Activated CD4-positive, alpha-beta T cell treated with anti-CD3 and anti-CD28 coated beads for 1 hour (primary cell): ENCODE results near the gene KLHL13.
"Not testable (repeated sequence)": the region's sequence is repeated elsewhere in the genome, so short reads cannot be mapped to it uniquely, and the experiment has no call there.

Experiments
- DNase-seq: peaks from one replicate; pipeline ENCODE4 v3.0.0-alpha.2; 2020

KLHL13 gene

DNA sequence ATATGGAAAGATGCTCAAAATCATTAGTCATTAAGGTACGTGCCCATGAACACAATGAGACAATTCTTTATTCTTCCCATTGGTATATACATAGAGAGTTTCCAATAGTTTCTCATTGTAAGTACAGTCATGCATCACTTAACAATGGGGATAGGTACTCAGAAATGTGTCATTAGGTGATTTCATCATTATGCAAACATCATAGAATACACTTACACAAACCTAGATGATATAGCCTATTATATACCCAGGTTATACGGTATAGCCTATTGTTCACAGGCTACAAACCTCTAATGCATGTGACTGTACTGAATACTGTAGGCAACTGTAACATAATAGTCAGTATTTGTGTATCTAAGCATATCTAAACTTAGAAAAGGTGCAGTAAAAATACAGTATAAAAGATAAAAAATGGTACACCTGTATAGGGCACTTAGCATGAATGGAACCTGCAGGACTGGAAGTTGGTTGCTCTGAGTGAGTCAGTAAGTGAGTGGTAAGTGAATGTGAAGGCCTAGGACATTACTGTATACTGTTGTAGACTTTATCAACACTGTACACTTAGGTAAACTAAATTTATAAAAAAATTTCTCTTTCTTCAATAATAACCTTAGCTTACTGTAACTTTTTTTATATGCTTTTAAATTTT, 49.6 kb downstream of the KLHL13 start:
- no peak for DNase-seq

- DNase-seq, result no peak
These were observed 53.6 kb downstream of the KLHL13 start for GRCh38 chrX:118062817-118063615.

- DNase-seq, result no peak
These were observed 54.4 kb downstream of the KLHL13 start for GRCh38 chrX:118062048-118062789.

DNA sequence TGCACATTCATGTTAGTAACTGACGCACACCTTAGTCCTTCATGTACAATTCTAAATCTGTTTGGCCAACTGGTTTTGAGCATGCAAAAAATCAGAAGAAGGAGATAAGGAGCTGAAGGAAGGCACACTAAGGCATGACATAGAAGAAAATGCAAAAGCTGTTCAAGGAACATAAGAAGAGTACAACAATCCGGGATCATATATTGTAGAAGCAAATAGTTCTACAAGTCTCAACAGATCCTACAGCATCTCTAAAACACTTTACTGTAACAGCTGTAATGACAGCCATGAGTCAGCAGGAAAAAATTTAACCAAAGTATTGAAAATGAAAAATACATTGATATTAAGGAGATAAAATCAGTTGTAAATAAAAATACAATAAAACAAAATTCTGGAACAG, 57.7 kb downstream of the KLHL13 start:
- no peak for DNase-seq

GRCh38 chrX:118056870-118057269, 59.7 kb downstream of the KLHL13 start:
- no peak for DNase-seq

DNA sequence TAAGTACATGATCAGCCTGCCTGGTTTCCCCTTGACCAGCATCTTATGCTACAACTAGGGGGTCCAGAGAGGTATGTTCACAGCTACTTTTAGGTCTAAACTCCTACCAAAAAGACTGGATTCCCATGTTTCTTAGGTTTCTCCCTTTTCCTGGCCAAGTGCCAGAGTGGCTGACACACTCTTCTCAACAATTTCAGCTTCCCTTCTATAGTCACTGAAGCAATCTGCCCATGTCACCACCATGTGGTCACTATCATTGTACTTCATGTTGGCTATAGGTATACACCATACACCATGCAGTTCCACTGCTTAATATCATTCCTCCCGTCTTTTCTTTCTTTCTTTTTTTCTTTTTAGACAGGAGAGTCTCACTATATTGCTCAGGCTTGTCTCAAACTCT, 66.9 kb downstream of the KLHL13 start:
- no peak for DNase-seq

DNA sequence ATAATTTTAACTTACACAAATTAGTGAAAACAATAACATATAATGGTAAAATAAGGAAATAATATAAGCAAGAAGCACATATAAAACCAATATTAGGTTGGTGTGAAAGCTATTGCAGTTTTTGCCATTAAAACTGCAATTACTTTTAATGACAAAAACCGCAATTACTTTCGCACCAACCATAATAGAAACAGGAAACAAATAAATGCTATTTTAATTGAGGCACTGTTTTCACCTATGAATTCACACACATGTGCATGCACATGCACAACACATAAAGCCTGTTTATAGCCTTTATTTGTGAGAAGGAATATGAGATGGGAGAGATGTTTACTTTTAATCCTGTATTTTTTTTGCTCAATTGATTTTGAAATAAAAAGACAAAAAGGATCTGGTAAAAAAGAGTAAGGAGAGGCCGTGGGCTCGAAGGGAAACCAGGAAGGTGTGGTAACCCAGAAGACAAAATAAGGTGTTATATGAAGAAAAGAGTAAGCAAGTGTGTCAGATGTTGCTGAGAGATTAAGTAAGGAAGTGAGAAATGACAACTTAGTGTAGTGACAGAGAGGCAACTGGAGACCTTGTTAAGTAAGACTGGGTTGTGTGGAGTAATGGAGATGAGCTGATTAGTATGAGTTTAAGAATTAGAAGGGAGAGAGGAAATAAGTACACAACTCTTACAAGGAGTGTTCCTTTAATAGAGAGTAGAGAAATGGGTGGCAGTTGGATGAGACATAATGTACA, 69.0 kb downstream of the KLHL13 start:
- DNase-seq, result no peak

DNA sequence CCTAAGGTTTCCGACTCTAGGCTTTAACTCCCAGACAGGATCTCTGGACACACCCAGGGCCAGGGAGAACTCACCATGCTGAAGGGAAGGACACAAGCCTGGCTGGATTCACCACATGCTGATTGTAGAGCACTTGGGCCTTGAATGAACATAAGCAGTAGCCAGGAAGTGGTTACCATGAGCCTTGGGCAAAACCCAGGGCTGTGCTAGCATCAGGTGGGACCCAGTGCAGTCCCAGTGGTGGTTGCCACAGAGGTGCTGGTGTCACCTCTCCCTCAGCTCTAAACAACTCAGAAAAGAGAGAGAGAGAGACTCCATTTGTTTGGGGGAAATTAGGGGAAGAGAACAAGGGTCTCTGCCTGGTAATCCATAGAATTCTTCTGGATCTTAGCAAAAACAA, 77.0 kb downstream of the KLHL13 start:
- no peak for DNase-seq

GRCh38 chrX:118038614-118039365, 77.8 kb downstream of the KLHL13 start:
- DNase-seq, result no peak

- DNase-seq, result no peak
These were observed 90.0 kb downstream of the KLHL13 start for GRCh38 chrX:118026631-118027030.

DNA sequence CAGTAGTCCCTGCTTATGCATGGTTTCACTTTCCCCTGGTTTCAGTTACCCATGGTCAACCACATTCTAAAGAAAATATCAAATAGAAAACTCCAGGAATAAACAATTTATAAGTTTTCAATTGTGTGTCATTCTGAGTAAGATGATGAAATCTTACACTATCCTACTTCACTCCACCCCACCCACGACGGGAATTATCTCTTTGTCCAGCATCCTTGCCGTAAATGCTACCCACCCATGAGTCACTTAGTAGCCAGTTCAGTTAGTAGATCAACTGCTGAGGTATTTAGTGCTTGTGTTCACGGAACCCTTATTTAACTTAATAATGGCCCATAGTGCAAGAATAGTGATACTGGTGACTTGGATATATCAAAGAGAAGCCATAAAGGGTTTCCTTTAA, 91.4 kb downstream of the KLHL13 start:
- no peak for DNase-seq

DNA sequence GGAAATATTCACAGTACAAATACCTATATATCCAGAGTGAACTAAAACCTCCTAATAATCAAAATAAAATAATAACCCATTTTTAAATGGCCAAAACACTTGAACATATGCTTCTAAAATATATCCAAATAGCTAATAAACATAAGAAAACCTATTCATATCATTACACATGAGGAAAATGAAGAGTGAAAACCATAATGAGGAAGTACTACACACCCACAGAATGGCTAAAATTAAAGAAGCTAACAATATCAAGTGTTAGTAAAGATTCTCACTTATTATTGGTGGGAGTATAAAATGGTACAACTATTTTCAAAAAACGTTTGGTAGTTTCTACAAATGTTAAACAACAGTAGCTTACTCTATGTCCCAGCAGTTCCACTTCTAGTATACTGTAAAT, 92.1 kb downstream of the KLHL13 start:
- no peak for DNase-seq

GRCh38 chrX:118022753-118023152, 93.9 kb downstream of the KLHL13 start:
- DNase-seq, result no peak

DNA sequence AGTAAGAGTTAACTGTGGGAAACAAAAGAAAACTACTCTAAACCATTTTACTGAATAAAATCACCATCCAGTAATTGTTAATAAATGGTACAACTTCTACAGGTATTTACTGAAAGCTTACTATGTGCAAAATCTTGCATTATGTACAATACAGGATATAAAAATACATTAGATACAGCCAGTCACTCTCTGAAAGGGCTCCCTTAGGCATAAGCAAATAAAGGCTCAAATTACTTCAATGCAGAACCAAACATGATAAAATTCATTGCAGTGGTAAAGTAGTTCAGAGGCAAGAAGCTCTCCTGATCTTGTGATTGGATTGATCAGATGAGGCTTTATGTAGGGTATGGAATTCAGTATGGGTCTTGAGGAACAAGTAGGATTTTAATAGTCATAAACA, 100.2 kb downstream of the KLHL13 start:
- no peak for DNase-seq

GRCh38 chrX:118002417-118002816, 114.2 kb downstream of the KLHL13 start:
- not testable (repeated sequence) for DNase-seq

DNA sequence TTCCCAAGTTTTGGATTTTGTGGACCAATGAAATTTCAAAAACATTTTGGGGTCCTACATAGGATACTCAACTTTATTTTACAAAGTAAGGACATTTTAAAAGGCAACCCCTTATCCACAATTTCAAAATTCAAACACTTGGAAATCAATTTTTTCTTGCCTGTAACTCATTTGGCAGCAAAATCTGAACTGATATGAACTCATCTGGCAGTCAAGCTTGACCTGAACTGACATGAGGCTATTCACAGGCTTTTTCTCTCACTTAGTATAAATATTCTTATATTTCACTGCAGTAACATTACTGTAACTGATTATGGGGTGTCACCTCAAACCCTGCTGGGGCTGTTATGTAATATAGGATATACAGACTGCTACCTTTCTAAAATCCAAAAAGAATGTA, 116.1 kb downstream of the KLHL13 start:
- DNase-seq, result no peak

GRCh38 chrX:117998171-117998570, 118.4 kb downstream of the KLHL13 start:
- no peak for DNase-seq

DNA sequence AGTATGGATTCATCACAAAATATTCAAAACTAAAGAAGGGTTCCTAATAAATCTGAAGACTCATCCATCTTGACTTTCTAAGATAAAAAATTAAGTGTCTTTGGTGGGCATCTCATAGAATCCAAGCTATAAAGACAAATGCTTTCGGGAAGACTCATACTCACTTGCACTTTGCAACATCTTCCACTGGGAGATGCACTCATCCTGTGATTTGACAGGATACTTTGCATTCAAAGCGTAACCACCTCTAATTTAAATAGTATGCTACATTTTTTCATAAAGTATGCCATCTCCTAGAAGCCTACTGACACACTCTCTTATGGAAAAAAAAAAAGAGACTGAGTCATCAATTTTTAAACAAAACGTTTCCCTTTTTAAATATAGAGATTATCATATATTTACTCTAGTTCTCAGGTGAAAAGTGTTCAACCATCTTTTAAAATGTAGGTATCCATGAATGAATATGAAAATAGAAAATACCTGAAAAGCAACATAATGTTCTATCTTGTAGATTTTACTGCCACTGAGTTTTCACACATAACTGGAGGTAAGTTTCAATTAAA, 119.6 kb downstream of the KLHL13 start:
- no peak for DNase-seq

GRCh38 chrX:117996408-117996807, 120.2 kb downstream of the KLHL13 start:
- no peak for DNase-seq

DNA sequence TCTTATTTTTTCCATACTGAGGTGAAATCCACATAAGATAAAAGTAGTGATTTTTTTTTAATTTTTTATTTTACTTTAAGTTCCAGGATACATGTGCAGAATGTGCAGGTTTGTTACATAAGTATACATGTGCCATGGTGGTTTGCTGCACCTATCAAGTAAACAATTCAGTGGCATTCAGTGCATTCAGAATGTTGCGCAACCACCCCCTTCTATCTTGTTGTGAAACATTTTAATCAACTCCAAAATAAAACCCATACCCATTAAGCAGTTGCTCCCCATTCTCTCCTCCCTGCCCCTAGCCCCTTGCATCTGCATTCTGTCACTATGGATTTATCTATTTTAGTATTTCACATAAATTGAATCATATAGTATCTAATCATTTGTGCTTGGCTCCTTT, 121.2 kb downstream of the KLHL13 start:
- DNase-seq, result no peak

DNA sequence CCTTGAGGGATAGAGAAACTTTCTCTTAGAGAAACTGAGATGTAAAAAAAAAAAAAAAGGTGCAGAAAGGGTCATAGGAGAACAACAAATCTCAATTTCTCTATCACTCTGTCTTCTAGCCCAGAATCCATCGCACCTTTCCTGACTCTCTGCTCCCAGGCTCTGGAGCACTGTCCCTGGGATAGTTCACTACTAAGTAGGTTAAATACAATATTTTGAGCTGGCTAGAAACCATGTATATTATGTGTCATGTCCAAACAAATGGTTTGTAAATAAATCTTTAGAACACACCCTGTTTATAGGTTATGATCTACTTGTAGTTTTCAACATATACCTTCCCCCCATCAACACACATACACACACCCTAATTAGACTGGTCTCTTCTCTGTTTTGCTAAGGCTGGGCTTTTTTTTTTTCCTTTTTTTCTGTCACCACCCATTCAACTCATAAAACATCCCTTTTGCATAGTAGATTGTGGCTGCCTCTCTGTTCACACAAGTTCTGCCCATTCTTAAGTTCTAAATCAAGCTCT, 124.4 kb downstream of the KLHL13 start:
- no peak for DNase-seq

- DNase-seq, result no peak
These were observed 126.2 kb downstream of the KLHL13 start for GRCh38 chrX:117990438-117990837.
